DOHH2 (cell line): ENCODE data around the gene SRM.
"Not testable (repeated sequence)": the region's sequence is repeated elsewhere in the genome, so short reads cannot be mapped to it uniquely, and the experiment has no call there.

Experiments used
- EZH2phosphoT487 ChIP-seq: fragments of 200-600 bp; sonication (generic); IDR thresholded peaks from 2 replicates; pipeline ENCODE4 v1.6.1; 2017; ENCODE audit warnings: borderline replicate concordance, mild to moderate bottlenecking, antibody characterized with exemption, low read length, moderate library complexity, mixed read lengths
- TF ChIP-seq, protein P1 (sequence below): fragments of 200-600 bp; sonication (generic); IDR thresholded peaks from one replicate; pipeline ENCODE4 v1.5.1; 2014; ENCODE audit warnings: antibody characterized with exemption, mild to moderate bottlenecking, low read depth, low read length; ENCODE audit not compliant: poor library complexity, severe bottlenecking

GRCh38 chr1:11040105-11040429 lies 19.8 kb downstream of the SRM start:
- TF ChIP-seq, protein P1, sequence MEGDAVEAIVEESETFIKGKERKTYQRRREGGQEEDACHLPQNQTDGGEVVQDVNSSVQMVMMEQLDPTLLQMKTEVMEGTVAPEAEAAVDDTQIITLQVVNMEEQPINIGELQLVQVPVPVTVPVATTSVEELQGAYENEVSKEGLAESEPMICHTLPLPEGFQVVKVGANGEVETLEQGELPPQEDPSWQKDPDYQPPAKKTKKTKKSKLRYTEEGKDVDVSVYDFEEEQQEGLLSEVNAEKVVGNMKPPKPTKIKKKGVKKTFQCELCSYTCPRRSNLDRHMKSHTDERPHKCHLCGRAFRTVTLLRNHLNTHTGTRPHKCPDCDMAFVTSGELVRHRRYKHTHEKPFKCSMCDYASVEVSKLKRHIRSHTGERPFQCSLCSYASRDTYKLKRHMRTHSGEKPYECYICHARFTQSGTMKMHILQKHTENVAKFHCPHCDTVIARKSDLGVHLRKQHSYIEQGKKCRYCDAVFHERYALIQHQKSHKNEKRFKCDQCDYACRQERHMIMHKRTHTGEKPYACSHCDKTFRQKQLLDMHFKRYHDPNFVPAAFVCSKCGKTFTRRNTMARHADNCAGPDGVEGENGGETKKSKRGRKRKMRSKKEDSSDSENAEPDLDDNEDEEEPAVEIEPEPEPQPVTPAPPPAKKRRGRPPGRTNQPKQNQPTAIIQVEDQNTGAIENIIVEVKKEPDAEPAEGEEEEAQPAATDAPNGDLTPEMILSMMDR: not testable (repeated sequence)
- not testable (repeated sequence) for TF ChIP-seq EZH2phosphoT487
